Ovary (tissue), 9 donors: ENCODE results near the gene MAD1L1. TPM values are rescaled to one million over a fixed set of nuclear protein-coding genes. Genes with fewer than 3 reads are reported as not detected.
A peak's percentile ranks its signal among the peaks of the same experiment; 100 is the strongest.

Experiments
- DNase-seq, 5 donors: peaks; one replicate each; pipeline ENCODE4 v3.0.0-alpha.2; 2019 to 2020
- H3K27ac ChIP-seq, 2 donors: fragments of 200-600 bp; one replicate each; pipeline versions ENCODE4 v1.5.1 to v1.8.0; 2019 to 2022
- H3K27me3 ChIP-seq: fragments of 200-600 bp; one replicate; pipeline ENCODE4 v1.8.0; 2022
- H3K36me3 ChIP-seq: fragments of 200-600 bp; sonication (generic); one replicate; pipeline ENCODE4 v1.5.1; 2019
- H3K4me1 ChIP-seq: one replicate; pipeline ENCODE4 v1.8.1; 2013; ENCODE audit warnings: mild to moderate bottlenecking, moderate library complexity; ENCODE audit not compliant: insufficient read depth
- H3K4me3 ChIP-seq: fragments of 200-600 bp; sonication (generic); one replicate; pipeline ENCODE4 v1.5.1; 2017
- H3K9me3 ChIP-seq, 2 donors: fragments of 200-600 bp in 1 of 2; sonication (generic) in 1 of 2; one replicate each; pipeline versions ENCODE4 v1.5.1 to v1.8.1; 2013 to 2019; ENCODE audit warnings: mild to moderate bottlenecking in 1 of 2, moderate library complexity in 1 of 2
- EP300 ChIP-seq: sonication (generic); formaldehyde crosslinking; IDR thresholded peaks from one replicate; pipeline ENCODE4 v1.6.1; 2017; ENCODE audit warnings: antibody characterized with exemption
- POLR2A ChIP-seq: fragments of 450-650 bp; IDR thresholded peaks from one replicate; pipeline ENCODE4 v1.6.1; 2017; ENCODE audit warnings: antibody characterized with exemption, mild to moderate bottlenecking, moderate library complexity
- WGBS, 3 donors: extraction: QIAGEN DNeasy Blood & Tissue Kit in 1 of 3; methylation state at CpG; one replicate each; pipeline versions ENCODE4 v1.1.5 to v1.1.7; 2013 to 2017; 5-methylcytosine and 5-hydroxymethylcytosine counted together
- intact Hi-C, 4 donors: fragments of 100-400 bp; cut with DNase I; formaldehyde crosslinking; loops; one replicate each; pipeline versions ENCODE4 v1.11.0 to v1.15.1; 2022 to 2023
- polyA plus RNA-seq, 2 donors: library from polyadenylated mRNA; stranded (reverse); fragments of 200-250 nt in 1 of 2; fragments of 350-450 nt in 1 of 2; fragmentation: Illumina TruSeq in 1 of 2; extraction: RNeasy Lipid Tissue Mini Kit (QIAGEN cat#74804) in 1 of 2; gene quantifications; one replicate each; pipeline ENCODE4 v1.2.3, GENCODE V29; 2013 to 2014
- total RNA-seq, 7 donors: library from RNA; depleted of rRNA in 2 of 7; stranded (reverse); fragments of >200 nt in 2 of 7; fragmentation: NEBNext Ultra II Directional in 3 of 7; extraction: Animal tissue kit (Norgen Biotek cat#: 25700) in 3 of 7; gene quantifications; one replicate each; pipeline versions ENCODE4 v1.1.0 to v1.2.4, GENCODE V29; 2016 to 2023
- TF ChIP-seq, protein P1 (sequence below), 3 donors: fragments of 450-650 bp in 2 of 3; fragments of 200-600 bp in 1 of 3; IDR thresholded peaks; one replicate each; pipeline versions ENCODE4 v1.5.1 to v1.8.0; 2016 to 2022; ENCODE audit warnings: antibody characterized with exemption in 3 of 3, mild to moderate bottlenecking in 1 of 3
- donor health status: DM: no; HTN: no; CAD: no; lungs with moderate emphysema.
- donor health status: DM: no; HTN: no; CAD: no.
- donor health status: Bipolar disorder and iron deficiency.
- donor health status: DM: yes; HTN: yes; CAD: no.
- donor health status: DM: no; HTN: no; CAD: no.
- donor health status: DM: yes; HTN: yes; CAD: no.

The MAD1L1 gene
- total and polyA plus RNA-seq, 9 donors: 5.9 to 36.6 (median 22.8) TPM

DNA sequence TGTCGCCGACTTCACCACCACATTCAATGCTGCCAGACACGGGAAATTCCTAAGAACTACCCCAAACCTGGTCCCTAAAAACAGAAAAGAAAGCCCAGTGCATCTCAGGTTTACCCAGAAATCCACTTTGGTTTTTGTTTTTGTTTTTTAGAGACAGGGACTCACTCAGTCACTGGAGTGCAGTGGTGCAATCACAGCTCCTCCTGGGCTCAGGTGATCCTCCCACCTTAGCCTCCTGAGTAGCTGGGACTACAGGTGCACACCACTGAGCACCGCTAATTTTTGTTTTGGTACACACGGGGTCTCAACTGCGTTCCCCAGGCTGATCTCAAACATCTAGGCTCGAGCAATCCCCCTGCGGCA, 22.8 kb downstream of the MAD1L1 start:
- no peaks in the 10 kb centered on the region for H3K9me3 ChIP-seq
- no peak overlapping the region for H3K27ac ChIP-seq
- H3K36me3 ChIP-seq: no peaks in the 10 kb centered on the region
- 80 to 87% (median 81%) methylated on average over 8 of the region's 8 CpGs for WGBS, 3 donors
- peaks cover 2% of the 10 kb centered on the region for H3K4me1 ChIP-seq
- no peak for TF ChIP-seq POLR2A
- TF ChIP-seq EP300: no peak
- TF ChIP-seq, protein P1, sequence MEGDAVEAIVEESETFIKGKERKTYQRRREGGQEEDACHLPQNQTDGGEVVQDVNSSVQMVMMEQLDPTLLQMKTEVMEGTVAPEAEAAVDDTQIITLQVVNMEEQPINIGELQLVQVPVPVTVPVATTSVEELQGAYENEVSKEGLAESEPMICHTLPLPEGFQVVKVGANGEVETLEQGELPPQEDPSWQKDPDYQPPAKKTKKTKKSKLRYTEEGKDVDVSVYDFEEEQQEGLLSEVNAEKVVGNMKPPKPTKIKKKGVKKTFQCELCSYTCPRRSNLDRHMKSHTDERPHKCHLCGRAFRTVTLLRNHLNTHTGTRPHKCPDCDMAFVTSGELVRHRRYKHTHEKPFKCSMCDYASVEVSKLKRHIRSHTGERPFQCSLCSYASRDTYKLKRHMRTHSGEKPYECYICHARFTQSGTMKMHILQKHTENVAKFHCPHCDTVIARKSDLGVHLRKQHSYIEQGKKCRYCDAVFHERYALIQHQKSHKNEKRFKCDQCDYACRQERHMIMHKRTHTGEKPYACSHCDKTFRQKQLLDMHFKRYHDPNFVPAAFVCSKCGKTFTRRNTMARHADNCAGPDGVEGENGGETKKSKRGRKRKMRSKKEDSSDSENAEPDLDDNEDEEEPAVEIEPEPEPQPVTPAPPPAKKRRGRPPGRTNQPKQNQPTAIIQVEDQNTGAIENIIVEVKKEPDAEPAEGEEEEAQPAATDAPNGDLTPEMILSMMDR (IDR thresholded peaks at IDR 0.05): no peak
- peak in 1 of 5 donors; percentile 23 for DNase-seq
- H3K27me3 ChIP-seq: no peaks in the 10 kb centered on the region
- H3K4me3 ChIP-seq: no peak overlapping the region
- intact Hi-C loops: loop anchor here (5.0 to 10.0 kb wide), 8 partner anchors 105 to 628 kb away; no protein-coding TSS in a partner anchor

DNA sequence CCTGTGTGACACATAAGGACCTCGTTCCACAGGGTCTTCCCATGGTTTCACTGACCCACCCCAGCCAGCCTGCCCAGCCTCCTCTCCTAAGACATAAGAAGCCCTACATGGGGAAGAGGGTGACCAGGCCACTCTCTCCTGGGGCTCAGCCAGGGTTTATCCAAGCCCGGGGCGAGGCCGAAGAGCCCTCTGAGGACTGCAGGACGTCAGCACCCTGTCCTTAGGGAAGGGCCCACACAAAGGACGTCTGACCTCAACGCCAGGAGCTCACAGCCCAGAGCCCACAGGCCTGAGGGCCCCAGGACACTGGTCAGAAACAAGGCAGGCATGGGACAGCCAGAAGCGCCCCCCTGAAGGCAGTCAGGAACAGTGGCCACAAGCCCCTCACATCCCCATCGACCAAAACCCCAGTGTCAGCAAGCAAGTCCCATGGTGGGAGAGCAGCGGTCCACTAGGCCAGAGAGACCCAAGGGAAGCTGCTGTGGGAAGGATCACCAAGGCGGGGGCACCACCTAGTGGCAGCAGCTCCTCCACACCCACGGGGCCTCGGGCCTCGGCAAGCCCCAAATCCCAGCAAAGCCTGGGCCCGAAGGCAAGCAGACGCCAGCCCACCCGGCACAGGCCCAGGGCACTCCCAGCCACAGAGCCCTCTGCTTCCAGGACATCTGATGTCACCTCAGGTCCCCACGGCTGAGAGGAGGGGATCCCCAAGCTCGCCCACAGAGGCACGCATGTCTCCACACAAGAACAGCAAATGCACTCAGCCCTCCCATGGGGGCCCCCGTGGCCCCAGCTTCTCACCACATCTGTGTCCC, 23.4 kb downstream of the MAD1L1 start:
- no peak overlapping the region for H3K4me3 ChIP-seq
- intact Hi-C loops: loop anchor here in 3 of 4 donors (5.0 to 10.0 kb wide), 5 partner anchors 105 to 625 kb away; no protein-coding TSS in a partner anchor
- peak; percentile 71 to 89 (median 85) for DNase-seq
- WGBS, 3 donors: 48 to 80% (median 56%) methylated on average over 11 to 21 of the region's 21 CpGs
- H3K4me1 ChIP-seq: peaks cover 3% of the 10 kb centered on the region
- no peaks in the 10 kb centered on the region for H3K9me3 ChIP-seq
- no peak overlapping the region for H3K27ac ChIP-seq
- H3K36me3 ChIP-seq: no peaks in the 10 kb centered on the region
- TF ChIP-seq, protein P1 (IDR thresholded peaks at IDR 0.05): peak; percentile 46 to 87 (median 79)
- TF ChIP-seq EP300: no peak
- no peak for TF ChIP-seq POLR2A
- H3K27me3 ChIP-seq: no peaks in the 10 kb centered on the region

DNA sequence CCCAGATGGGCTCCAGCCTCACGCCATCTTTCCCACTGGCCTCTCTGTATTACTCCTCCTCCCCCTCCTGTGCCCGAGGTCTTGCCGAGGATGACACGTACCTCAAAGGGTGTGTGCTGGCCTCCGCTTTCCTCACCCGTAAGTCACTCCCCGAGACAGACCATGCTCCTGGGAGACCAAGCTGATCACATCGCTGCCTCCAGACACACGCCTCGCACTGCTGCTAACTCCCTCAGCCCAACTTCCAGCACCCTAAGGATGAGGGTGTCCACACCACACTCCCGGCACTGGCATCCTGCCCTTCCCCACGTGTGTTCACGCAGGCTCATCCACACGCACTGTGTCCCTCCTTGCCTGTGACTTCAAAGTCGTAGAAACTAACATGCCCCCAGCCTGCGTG, 24.0 kb downstream of the MAD1L1 start:
- WGBS, 3 donors: 89 to 93% (median 92%) methylated on average over 16 of the region's 16 CpGs
- TF ChIP-seq EP300: no peak
- TF ChIP-seq POLR2A: no peak
- TF ChIP-seq, protein P1 (IDR thresholded peaks at IDR 0.05): no peak
- Histone ChIP-seq H3K4me3 (no peak overlapping the region), H3K27ac (no peak overlapping the region), H3K4me1 (peaks cover 8% of the 10 kb centered on the region), H3K27me3 (no peaks in the 10 kb centered on the region), H3K36me3 (no peaks in the 10 kb centered on the region), H3K9me3 (no peaks in the 10 kb centered on the region)
- peak in 1 of 5 donors; percentile 49 for DNase-seq
- intact Hi-C loops: loop anchor here in 3 of 4 donors (5.0 to 10.0 kb wide), 5 partner anchors 104 to 624 kb away; no protein-coding TSS in a partner anchor

DNA sequence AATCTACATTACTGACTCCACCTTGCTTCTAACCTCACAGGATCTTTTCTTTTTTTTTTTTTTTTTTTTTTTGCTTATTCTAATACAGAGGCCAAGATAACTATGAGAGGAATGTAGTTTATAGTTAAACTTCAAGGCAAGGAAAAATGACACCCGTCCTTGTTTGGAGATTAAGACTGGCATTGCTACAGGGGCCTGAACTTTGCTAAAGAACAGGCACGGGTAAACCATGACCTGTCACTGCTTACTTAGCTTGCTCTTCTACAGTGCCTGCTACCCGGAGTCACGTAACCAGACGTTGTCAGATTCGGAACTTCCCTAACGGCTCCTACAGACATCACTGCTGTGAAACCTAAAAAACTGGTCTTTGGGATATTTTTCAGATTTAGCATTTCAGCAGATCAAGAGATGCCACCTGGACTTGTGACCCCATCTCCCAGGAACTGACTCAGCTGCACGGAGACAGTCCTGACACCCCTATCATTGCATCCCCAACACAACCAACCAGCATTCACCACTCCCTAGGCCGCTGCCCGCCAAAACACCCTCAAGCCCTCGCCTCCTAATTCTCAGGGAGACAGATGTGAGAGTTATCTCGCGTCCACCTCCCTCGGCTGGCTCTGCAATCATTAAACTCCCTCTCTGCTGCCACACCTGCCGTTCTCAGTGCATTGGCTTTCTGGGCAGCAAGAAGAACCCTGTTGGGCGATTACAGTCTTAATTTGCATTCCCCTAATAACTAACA, 27.5 kb downstream of the MAD1L1 start:
- Histone ChIP-seq H3K9me3 (no peaks in the 10 kb centered on the region), H3K4me3 (no peak overlapping the region), H3K36me3 (no peaks in the 10 kb centered on the region), H3K27ac (peak overlapping the region in 1 of 2 donors; percentile 58), H3K27me3 (no peaks in the 10 kb centered on the region), H3K4me1 (peaks cover 20% of the 10 kb centered on the region)
- DNase-seq: peak in 2 of 5 donors; percentile 20 to 40
- intact Hi-C loops: loop anchor here in 3 of 4 donors (5.0 to 10.0 kb wide), 5 partner anchors 100 to 620 kb away; no protein-coding TSS in a partner anchor
- TF ChIP-seq EP300 (no peak), POLR2A (no peak)
- TF ChIP-seq, protein P1 (IDR thresholded peaks at IDR 0.05): no peak
- 55 to 79% (median 63%) methylated on average over 16 of the region's 16 CpGs for WGBS, 3 donors
